GM19324 (cell line): Measurements from ENCODE around the gene SMAD7.
A peak's percentile ranks its signal among the peaks of the same experiment; 100 is the strongest.

Experiments
- ATAC-seq: cut with Tn5 transposase; IDR thresholded peaks from one replicate; pipeline ENCODE4 v1.9.1; 2021; ENCODE audit warnings: mild to moderate bottlenecking, moderate library complexity; ENCODE audit not compliant: unreplicated experiment, low FRiP score

The SMAD7 gene

DNA sequence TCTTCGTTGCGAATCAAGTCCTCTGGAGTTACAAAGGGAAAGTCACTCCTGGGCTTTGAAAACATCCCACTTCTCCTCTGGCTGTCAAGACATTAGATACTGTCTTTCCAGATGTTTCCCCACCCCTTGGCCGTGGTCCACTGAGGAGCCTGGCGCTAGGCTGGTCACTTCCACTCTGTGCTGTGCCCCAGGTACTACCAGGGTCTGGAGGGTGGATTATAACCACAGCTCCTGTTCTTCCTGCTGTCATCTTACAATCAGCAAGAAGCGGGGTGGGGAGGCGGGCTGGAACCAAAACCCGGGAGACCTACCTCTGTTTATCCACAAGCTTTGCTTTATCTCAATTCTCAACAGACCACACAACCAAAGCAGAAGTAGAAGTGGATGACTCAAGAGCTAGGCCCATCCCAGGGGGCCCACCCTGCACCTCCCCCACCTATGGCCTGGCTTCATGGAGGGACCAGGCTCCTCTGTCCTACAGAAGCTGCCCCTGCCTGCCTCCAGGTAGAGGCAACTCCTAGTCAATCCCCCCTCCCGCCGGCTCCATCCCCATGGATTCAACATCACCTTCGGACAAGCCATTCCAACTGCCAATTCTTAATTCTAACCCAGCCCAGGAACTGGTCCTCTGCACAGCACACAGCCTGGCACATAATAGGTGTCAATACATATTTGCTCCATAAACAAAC lies 17.8 kb downstream of the SMAD7 start:
- no peak for ATAC-seq

GRCh38 chr18:48932462-48932818 lies 18.3 kb downstream of the SMAD7 start:
- ATAC-seq = no peak

DNA sequence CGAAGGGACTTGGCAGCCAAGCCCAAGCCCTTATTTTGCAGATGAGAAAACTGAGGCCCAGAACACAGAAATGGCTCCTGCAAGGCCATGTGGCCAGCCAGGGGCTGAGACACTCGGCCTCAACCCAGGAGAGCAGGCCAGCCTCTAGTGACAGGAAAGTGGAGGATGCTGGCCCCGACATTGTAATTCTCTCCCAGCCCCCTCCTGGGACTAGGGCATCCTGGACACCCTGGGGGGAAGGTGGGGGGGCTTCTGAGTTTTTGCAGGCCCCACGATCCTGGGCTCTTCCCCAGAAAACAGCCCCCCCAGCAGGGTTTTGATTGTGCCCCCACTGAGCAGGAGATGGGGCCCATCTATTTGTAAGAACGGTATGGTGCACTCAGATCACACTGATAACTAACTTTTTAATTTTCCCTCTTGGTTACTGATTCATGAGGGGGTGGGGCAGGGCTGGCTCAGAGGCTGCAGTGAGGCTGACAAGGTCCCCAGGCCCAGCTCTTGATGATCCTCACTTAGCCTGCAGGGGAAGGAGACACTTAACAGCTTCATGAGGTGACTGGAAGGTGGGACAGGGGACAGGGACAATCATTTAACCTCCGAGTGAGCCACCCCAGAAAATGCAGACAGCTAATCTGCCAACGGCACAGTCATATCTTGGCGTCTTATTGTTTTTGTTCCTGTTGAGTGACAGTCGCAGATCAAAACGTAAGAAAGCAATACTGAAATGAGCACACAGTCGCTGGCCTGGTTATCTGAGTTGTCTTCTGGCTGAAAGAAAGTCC lies 18.9 kb downstream of the SMAD7 start:
- ATAC-seq = no peak

GRCh38 chr18:48930926-48931325 lies 19.8 kb downstream of the SMAD7 start:
- ATAC-seq = no peak

DNA sequence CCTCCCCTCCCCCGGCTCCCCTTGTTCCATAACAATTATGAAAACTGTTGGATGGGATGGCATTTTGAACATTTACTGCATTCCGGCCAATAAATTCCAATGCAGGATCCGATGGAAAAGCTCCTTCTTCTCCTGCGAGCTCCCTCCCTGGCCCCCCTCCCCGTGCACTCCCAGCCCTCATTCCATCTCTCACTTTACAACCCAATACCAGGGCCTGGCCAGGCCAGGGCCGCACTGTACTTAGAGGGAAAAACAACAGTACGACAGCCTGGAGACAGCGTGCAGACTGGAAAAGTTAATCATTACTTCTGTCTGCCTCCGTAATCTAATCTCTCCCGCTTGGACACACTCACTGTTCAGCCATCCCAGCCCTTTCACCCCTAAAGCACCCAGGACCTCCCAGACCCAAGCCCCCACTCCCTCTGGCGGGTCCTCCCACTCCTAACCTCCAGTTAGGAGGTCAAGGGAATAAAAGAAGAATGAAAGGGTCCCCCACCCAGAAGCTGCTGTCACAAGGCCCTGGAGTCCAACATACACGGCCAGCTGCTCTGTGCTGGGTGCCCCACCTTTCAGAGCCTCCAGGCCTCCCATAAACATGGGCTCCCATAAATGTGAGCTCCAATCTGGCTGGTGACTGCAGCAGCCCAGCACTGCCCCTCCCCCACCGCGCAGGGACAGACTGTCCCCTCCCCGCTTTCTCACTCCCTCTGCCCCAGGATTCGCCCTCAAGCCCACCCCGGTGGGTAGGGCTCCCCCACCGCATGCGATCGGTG lies 20.6 kb downstream of the SMAD7 start:
- no peak for ATAC-seq

DNA sequence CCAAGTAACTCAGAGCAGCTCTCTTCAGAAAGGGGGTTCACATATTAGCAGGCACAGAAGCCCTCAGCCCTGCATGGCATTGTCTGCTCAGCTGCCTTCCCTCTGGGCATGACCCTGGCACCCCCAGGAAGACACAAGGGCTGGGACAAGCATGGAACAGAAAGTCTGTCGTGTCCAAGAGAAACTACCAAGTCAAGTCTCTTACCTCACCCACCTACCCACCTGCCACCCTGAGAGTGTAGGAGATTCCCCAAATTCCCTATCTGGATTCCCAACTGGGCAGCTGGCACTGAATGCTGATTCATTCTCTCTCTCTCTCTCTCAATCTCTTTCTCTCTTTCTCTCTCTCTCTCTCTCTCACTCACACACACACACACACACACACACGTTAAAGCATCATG lies 21.6 kb downstream of the SMAD7 start:
- no peak for ATAC-seq

GRCh38 chr18:48928787-48929186 lies 22.0 kb downstream of the SMAD7 start:
- ATAC-seq = peak; percentile 94

GRCh38 chr18:48927286-48928080 lies 23.3 kb downstream of the SMAD7 start:
- no peak for ATAC-seq

DNA sequence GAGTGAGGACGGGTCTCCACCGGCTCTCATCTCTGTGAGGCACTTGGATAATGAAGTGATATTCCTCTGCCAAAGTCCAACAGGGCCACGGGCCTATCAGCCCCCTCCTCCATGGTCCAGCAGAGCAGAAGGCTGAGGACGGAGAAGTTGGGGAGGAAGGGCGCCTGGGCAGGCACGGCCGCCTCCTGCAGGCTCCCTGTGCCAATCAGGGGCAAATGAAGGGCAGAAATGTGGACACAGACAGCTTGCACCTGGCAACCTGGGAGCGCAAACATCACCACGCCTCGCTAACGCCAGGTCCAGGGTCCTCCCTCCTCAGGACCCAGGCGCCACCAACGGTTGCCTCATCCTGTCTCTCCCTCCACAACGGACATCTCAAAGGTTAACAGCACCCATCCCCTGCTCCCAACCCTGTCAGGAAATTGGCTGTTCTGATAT lies 24.3 kb downstream of the SMAD7 start:
- no peak for ATAC-seq

- ATAC-seq = no peak
These were observed 25.3 kb downstream of the SMAD7 start for GRCh38 chr18:48925491-48925780.

GRCh38 chr18:48924630-48925490 lies 25.9 kb downstream of the SMAD7 start:
- ATAC-seq = no peak

DNA sequence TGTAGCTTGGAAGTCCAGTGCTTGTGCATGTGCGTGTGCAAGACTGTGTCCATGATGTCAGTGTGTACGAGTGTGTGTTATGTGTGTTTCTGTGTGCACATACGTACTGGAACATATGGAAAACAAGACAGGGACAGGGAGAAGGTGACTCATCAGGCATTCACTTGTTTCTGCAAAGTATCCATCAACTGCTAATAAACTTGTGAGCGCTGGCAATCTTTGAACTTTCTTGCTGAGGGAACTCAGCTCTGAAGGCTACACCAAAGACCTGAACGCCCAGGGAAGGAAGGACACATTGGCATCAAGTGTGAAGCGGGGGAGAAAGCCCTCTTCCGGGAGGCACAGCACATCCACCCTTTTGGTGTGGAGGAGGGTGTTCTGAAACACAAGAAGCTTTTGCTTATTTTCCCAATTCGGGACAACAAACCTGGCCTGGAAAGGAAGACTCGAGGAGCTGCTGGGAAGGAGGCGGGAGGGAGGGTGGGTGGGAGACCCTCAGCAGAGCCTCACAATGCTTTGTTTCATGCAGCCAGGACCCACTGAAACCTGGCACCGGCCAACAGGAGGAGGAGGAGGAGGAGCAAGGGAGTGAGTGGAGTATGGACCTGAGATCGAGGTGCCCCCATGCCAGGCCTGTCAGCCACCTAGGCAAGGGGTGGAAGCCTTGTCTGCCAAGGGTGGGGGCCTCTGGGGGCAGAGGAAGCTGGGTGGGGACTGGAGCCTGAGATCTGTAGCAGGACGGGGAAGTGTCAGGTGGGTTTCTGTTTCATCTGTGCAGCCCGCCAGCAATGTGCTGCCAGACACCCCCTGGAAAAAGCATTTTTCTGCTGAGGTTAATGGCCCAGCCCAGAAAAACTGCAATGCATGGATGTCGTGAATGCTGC lies 26.8 kb downstream of the SMAD7 start:
- no peak for ATAC-seq

GRCh38 chr18:48922801-48923730 lies 27.7 kb downstream of the SMAD7 start:
- ATAC-seq = no peak

GRCh38 chr18:48922226-48922800 lies 28.5 kb downstream of the SMAD7 start:
- ATAC-seq = no peak

DNA sequence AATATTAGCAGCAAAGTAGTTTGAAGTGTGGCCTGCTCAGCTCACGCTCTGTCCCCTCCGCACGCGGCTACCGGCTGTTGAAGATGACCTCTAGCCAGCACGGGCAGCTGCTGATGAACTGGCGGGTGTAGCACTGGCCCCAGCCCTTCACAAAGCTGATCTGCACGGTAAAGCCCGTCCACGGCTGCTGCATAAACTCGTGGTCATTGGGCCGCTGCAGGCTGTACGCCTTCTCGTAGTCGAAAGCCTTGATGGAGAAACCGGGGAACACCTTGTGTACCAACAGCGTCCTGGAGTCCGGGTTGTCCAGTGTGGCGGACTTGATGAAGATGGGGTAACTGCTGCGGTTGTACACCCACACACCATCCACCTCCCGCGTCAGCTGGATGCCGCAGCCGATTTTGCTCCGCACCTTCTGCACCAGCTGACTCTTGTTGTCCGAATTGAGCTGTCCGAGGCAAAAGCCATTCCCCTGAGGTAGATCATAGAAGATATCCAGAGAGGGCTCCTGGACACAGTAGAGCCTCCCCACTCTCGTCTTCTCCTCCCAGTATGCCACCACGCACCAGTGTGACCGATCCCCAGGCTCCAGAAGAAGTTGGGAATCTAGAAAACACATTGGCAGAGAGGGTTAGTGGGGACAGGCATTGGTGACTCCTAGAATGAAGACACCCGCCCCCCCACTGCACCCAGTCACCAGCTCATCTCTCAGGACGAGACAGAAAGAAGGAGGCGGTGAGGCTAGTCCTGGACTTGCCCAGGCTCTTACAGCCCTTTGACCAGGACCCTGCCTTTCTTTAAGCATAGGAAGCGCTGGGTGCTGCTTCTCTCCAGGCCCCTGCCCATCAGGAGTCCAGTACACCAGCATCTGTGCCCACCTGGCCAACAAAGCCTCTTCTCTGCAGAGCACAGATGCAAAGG lies 29.2 kb downstream of the SMAD7 start:
- no peak for ATAC-seq

DNA sequence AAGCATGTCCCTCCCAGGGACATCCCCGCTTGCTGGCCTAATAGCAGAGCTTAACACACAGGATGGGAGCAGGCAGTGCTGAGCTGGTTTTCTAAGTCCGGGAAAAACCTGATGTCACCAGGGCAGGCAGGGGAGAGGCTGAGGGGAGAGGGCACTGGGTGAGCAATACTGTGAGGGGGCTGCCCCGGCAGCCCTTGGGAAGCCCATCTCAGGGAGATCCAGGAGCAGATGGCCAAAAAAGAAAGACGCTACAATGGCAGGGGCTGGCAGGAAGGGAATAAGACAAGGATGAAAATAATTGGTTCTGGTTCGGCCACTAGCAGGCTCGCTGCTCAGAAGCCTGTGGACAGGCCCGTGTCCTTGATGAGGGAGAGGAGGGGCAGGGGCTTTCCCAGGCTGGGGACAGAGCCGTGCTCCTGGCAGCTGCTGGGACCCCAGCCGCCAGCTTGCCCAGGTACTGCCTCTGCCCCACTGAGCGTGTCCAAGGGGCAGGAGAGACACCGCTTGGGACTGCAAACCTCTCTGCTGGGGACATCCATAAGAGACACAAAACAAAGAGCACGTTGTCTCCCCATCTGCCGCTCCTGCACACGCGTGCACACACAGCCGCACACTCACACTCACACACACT lies 30.2 kb downstream of the SMAD7 start:
- ATAC-seq = no peak
